ENCODE data around the gene PEA15.

DNA sequence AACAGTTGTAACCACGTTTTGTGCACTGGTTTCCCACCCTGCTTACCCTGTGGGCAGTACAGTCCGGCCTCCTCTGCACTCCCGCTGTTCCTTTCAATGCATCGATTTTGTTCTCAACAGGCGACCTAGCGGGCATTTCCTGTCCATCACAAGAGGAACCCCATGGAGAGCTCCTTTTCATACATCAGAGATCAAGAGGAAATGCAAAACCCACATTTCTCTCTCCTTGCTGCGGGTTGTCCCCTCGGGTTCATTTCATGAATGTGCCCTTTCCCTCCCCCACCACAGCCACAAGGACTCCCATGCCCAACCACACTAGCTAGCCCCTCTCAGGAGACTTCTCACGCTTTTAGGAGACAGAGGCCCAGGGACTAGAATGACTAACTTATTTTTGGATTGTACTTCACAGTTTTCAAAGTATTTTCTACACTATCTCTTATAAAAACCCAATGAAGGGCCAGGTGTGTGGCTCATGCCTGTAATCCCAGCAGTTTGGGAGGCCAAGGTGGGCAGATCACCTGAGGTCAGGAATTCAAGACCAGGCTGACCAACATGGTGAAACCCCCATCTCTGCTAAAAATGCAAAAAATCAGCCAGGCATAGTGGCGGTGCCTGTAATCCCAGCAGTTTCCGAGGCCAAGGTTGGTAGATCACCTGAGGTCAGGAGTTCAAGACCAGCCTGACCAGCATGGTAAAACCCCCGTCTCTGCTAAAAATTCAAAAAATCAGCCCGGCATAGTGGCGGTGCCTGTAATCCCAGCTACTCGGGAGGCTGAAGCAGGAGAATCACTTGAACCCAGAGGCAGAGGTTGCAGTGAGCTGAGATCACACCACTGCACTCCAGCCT, 35.4 kb upstream of the PEA15 start:
- TF ChIP-seq POLR2A (IDR thresholded peaks at IDR 0.05), result no peak
- TF ChIP-seq, protein P1, sequence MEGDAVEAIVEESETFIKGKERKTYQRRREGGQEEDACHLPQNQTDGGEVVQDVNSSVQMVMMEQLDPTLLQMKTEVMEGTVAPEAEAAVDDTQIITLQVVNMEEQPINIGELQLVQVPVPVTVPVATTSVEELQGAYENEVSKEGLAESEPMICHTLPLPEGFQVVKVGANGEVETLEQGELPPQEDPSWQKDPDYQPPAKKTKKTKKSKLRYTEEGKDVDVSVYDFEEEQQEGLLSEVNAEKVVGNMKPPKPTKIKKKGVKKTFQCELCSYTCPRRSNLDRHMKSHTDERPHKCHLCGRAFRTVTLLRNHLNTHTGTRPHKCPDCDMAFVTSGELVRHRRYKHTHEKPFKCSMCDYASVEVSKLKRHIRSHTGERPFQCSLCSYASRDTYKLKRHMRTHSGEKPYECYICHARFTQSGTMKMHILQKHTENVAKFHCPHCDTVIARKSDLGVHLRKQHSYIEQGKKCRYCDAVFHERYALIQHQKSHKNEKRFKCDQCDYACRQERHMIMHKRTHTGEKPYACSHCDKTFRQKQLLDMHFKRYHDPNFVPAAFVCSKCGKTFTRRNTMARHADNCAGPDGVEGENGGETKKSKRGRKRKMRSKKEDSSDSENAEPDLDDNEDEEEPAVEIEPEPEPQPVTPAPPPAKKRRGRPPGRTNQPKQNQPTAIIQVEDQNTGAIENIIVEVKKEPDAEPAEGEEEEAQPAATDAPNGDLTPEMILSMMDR (IDR thresholded peaks at IDR 0.05), result no peak

All from breast epithelium (tissue), 3 donors.